Fibroblast of pulmonary artery (primary cell): ENCODE data around the gene LRRC4B.

ENCODE experiments used
- DNase-seq: peaks from one replicate; pipeline ENCODE4 v3.0.0-alpha.2; 2010; ENCODE audit warnings: low read depth
- H3K4me3 ChIP-seq: replicated peaks from 2 replicates; pipeline ENCODE4 v1.5.1; 2011; ENCODE audit warnings: low read depth, mild to moderate bottlenecking, control low read depth, low read length, moderate library complexity
- CTCF ChIP-seq: IDR thresholded peaks from 2 replicates; pipeline ENCODE4 v1.5.1; 2011; ENCODE audit warnings: mild to moderate bottlenecking, control low read depth, low read length, inconsistent platforms; ENCODE audit errors: missing control alignments

LRRC4B gene

GRCh38 chr19:50497022-50497405, 71.2 kb downstream of the LRRC4B start:
- no peak overlapping the region for H3K4me3 ChIP-seq
- no peak for DNase-seq
- no peak for TF ChIP-seq CTCF

- no peak for DNase-seq
- TF ChIP-seq CTCF: no peak
- H3K4me3 ChIP-seq: no peak overlapping the region
Measured at GRCh38 chr19:50496189-50497021, 71.8 kb downstream of the LRRC4B start.

- no peak for TF ChIP-seq CTCF
- no peak for DNase-seq
- no peak overlapping the region for H3K4me3 ChIP-seq
Measured at GRCh38 chr19:50495020-50495531, 73.2 kb downstream of the LRRC4B start.

- no peak for TF ChIP-seq CTCF
- no peak overlapping the region for H3K4me3 ChIP-seq
- no peak for DNase-seq
Measured at GRCh38 chr19:50494186-50495019, 73.8 kb downstream of the LRRC4B start.

- no peak for DNase-seq
Measured at GRCh38 chr19:50493171-50493570, 75.1 kb downstream of the LRRC4B start.

More at GRCh38 chr19:50493171-50493570, 75.1 kb downstream of the LRRC4B start:
- no peak overlapping the region for H3K4me3 ChIP-seq
- no peak for TF ChIP-seq CTCF
